Body of pancreas (tissue), 4 donors: Measurements from ENCODE around the gene PINK1.

Experiments
- POLR2A ChIP-seq, 3 donors: fragments of 450-650 bp; IDR thresholded peaks; one replicate each; pipeline ENCODE4 v1.6.1; 2016; ENCODE audit warnings: antibody characterized with exemption in 3 of 3, mild to moderate bottlenecking in 2 of 3
- TF ChIP-seq, protein P1 (sequence below), 7 experiments: fragments of 450-650 bp in 4 of 7; fragments of 200-600 bp in 3 of 7; sonication (generic) in 3 of 7; IDR thresholded peaks; one replicate each; pipeline ENCODE4 v1.5.1; 2016 to 2019; ENCODE audit warnings: antibody characterized with exemption in 7 of 7

DNA sequence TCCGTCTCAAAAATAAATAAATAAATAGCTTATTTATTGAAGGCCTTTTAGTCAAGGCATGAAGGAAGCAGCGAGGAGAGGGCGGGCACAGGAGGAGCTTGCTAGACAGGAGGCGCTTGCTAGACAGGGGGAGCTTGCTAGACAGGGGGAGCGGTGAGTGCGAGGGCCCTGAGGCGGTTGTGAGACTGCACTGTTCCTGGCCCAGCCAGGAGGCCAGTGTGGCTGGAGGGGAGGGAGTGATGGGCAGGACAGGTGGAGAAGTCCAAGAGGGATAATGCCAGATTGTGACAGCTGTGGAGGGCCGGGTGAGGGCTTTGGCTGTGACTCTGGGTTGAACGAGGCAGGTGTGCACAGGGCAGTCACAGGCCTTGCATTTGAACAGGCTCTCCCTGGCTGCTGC, 66.3 kb downstream of the PINK1 start:
- TF ChIP-seq, protein P1, sequence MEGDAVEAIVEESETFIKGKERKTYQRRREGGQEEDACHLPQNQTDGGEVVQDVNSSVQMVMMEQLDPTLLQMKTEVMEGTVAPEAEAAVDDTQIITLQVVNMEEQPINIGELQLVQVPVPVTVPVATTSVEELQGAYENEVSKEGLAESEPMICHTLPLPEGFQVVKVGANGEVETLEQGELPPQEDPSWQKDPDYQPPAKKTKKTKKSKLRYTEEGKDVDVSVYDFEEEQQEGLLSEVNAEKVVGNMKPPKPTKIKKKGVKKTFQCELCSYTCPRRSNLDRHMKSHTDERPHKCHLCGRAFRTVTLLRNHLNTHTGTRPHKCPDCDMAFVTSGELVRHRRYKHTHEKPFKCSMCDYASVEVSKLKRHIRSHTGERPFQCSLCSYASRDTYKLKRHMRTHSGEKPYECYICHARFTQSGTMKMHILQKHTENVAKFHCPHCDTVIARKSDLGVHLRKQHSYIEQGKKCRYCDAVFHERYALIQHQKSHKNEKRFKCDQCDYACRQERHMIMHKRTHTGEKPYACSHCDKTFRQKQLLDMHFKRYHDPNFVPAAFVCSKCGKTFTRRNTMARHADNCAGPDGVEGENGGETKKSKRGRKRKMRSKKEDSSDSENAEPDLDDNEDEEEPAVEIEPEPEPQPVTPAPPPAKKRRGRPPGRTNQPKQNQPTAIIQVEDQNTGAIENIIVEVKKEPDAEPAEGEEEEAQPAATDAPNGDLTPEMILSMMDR (IDR thresholded peaks at IDR 0.05): no peak
- TF ChIP-seq POLR2A (IDR thresholded peaks at IDR 0.05): no peak
